HepG2 (cell line): ENCODE data around the gene B3GNT9. TPM values are rescaled to one million over a fixed set of nuclear protein-coding genes. Genes with fewer than 3 reads are reported as not detected.
A peak's percentile ranks its signal among the peaks of the same experiment; 100 is the strongest.

Source experiments
- BHLHE40 ChIP-seq: IDR thresholded peaks from 2 replicates; pipeline ENCODE4 v1.6.1; 2011; ENCODE audit warnings: low read length, improper control_type of control experiment
- CBX5 ChIP-seq: sonication (generic); formaldehyde crosslinking; IDR thresholded peaks from 2 replicates; pipeline ENCODE4 v1.4.0; 2020; ENCODE audit warnings: missing genetic modification reagents, borderline replicate concordance
- EZH2 ChIP-seq: conservative IDR thresholded peaks from 2 replicates; pipeline ENCODE4 v1.6.1; 2012; ENCODE audit warnings: mild to moderate bottlenecking, low read depth, low read length, moderate library complexity
- IRF1 ChIP-seq: sonication (generic); formaldehyde crosslinking; IDR thresholded peaks from 2 replicates; pipeline ENCODE4 v1.4.0; 2020; ENCODE audit warnings: low read depth, mild to moderate bottlenecking, missing genetic modification reagents
- IRX3 ChIP-seq: sonication (generic); formaldehyde crosslinking; IDR thresholded peaks from 2 replicates; pipeline ENCODE4 v1.8.1; 2023; ENCODE audit warnings: mild to moderate bottlenecking, low read depth, missing genetic modification reagents, borderline replicate concordance
- KDM1A ChIP-seq: IDR thresholded peaks from 2 replicates; pipeline ENCODE4 v1.6.1; 2016; ENCODE audit warnings: missing compliant biosample characterization
- KMT2B ChIP-seq: IDR thresholded peaks from 2 replicates; pipeline ENCODE4 v1.6.1; 2016; ENCODE audit warnings: missing genetic modification reagents, missing compliant biosample characterization
- MAX ChIP-seq: IDR thresholded peaks from 2 replicates; pipeline ENCODE4 v1.6.1; 2012; ENCODE audit warnings: inconsistent platforms
- MBNL3 ChIP-seq: fragments of 250-450 bp; sonication (Bioruptor Pico); conservative IDR thresholded peaks from 2 replicates; pipeline ENCODE4 v1.8.0; 2022; ENCODE audit warnings: mild to moderate bottlenecking, inconsistent platforms
- NFYB ChIP-seq: sonication (generic); formaldehyde crosslinking; IDR thresholded peaks from 2 replicates; pipeline ENCODE4 v1.4.0; 2020; ENCODE audit warnings: missing genetic modification reagents
- NKX3-1 ChIP-seq: sonication (generic); formaldehyde crosslinking; IDR thresholded peaks from 2 replicates; pipeline ENCODE4 v1.5.0; 2020; ENCODE audit warnings: missing genetic modification reagents
- NR1H2 ChIP-seq: sonication (generic); formaldehyde crosslinking; IDR thresholded peaks from 2 replicates; pipeline ENCODE4 v1.8.1; 2022; ENCODE audit warnings: low read depth, missing genetic modification reagents, borderline replicate concordance
- PAF1 ChIP-seq: IDR thresholded peaks from 2 replicates; pipeline ENCODE4 v1.6.1; 2016; ENCODE audit warnings: missing genetic modification reagents, missing compliant biosample characterization
- PHF21A ChIP-seq: sonication (generic); formaldehyde crosslinking; IDR thresholded peaks from 2 replicates; pipeline ENCODE4 v1.5.0; 2020; ENCODE audit warnings: mild to moderate bottlenecking, missing genetic modification reagents
- PHF5A ChIP-seq: IDR thresholded peaks from one replicate; pipeline ENCODE4 v1.6.1; 2018; ENCODE audit warnings: low read depth, missing genetic modification reagents; ENCODE audit not compliant: unreplicated experiment
- RARA ChIP-seq: IDR thresholded peaks from 2 replicates; pipeline ENCODE4 v1.6.1; 2016; ENCODE audit warnings: missing genetic modification reagents, missing compliant biosample characterization
- RELA ChIP-seq: sonication (generic); formaldehyde crosslinking; IDR thresholded peaks from 2 replicates; pipeline ENCODE4 v1.4.0; 2020; ENCODE audit warnings: missing genetic modification reagents
- RORA ChIP-seq: sonication (generic); formaldehyde crosslinking; IDR thresholded peaks from 2 replicates; pipeline ENCODE4 v1.5.0; 2020; ENCODE audit warnings: mild to moderate bottlenecking, missing genetic modification reagents, moderate library complexity
- SOX13 ChIP-seq, 3 experiments: fragments of 450-650 bp in 1 of 3; sonication (generic) in 1 of 3; formaldehyde crosslinking in 1 of 3; IDR thresholded peaks in 2 of 3; conservative IDR thresholded peaks in 1 of 3; 2 replicates each; pipeline versions ENCODE4 v1.5.0 to v1.6.1; 2016 to 2020; ENCODE audit warnings: antibody characterized with exemption in 1 of 3, mild to moderate bottlenecking in 1 of 3, missing compliant biosample characterization in 1 of 3, missing genetic modification reagents in 1 of 3, moderate library complexity in 1 of 3
- THYN1 ChIP-seq: sonication (generic); formaldehyde crosslinking; IDR thresholded peaks from 2 replicates; pipeline ENCODE4 v1.8.1; 2023; ENCODE audit warnings: low read depth, mild to moderate bottlenecking, moderate library complexity, missing genetic modification reagents, borderline replicate concordance
- TRIM22 ChIP-seq: fragments of 450-650 bp; IDR thresholded peaks from 2 replicates; pipeline ENCODE4 v1.6.1; 2017
- ZBTB20 ChIP-seq: sonication (generic); formaldehyde crosslinking; IDR thresholded peaks from 2 replicates; pipeline ENCODE4 v1.8.1; 2023; ENCODE audit warnings: missing genetic modification reagents, low read depth, mild to moderate bottlenecking, borderline replicate concordance
- ZNF143 ChIP-seq: sonication (generic); formaldehyde crosslinking; IDR thresholded peaks from 2 replicates; pipeline ENCODE4 v1.4.0; 2020; ENCODE audit warnings: missing genetic modification reagents
- ZNF230 ChIP-seq: sonication (generic); formaldehyde crosslinking; IDR thresholded peaks from 2 replicates; pipeline ENCODE4 v1.4.0; 2020; ENCODE audit warnings: mild to moderate bottlenecking, missing genetic modification reagents
- ZNF431 ChIP-seq: sonication (generic); formaldehyde crosslinking; IDR thresholded peaks from 2 replicates; pipeline ENCODE4 v1.9.0; 2022; ENCODE audit warnings: missing genetic modification reagents, low read depth, mild to moderate bottlenecking, borderline replicate concordance
- ZNF446 ChIP-seq: sonication (generic); formaldehyde crosslinking; IDR thresholded peaks from 2 replicates; pipeline ENCODE4 v1.5.0; 2020; ENCODE audit warnings: mild to moderate bottlenecking, missing genetic modification reagents
- ZNF510 ChIP-seq: sonication (generic); formaldehyde crosslinking; IDR thresholded peaks from 2 replicates; pipeline ENCODE4 v1.4.0; 2020; ENCODE audit warnings: low read depth, mild to moderate bottlenecking, missing genetic modification reagents
- polyA plus RNA-seq, 8 experiments: library from polyadenylated mRNA; depleted of rRNA in 3 of 8; stranded (reverse) in 7 of 8; unstranded in 1 of 8; fragments of >200 nt; fragmentation: Illumina TruSeq in 4 of 8; extraction: Trizol in 4 of 8; gene quantifications; 2 replicates each; pipeline versions ENCODE4 v1.2.1 to v1.2.3, GENCODE V29; 2011 to 2016; ENCODE audit warnings: low read depth in 4 of 8, missing spikeins in 1 of 8, mixed read lengths in 1 of 8; ENCODE audit not compliant: insufficient read depth in 1 of 8
- total RNA-seq, 5 experiments: library from RNA; depleted of rRNA; stranded (reverse); fragments of >200 nt; fragmentation: Illumina TruSeq; extraction: Trizol; gene quantifications; 2 replicates each; pipeline ENCODE4 v1.2.3, GENCODE V29; 2016; ENCODE audit warnings: low read depth in 1 of 5

Gene B3GNT9
- total and polyA plus RNA-seq, 2 of the 13 experiments (the other 11 are each of a cell fraction or from before 2014, with no cell fraction given), result 1.5 to 3.1 TPM

GRCh38 chr16:67109407-67110135, 41.2 kb downstream of the B3GNT9 start, which contains the start of gene PHAF1 (continued):
- TF ChIP-seq PAF1 (CRISPR knock-in tag) (peak; percentile 57; the same call in 1 of the 2 replicates), ZBTB20 (CRISPR knock-in tag) (peak; percentile 55; the same call in 1 of the 2 replicates), NFYB (no peak), IRF1 (CRISPR knock-in tag) (no peak; the same call in 1 of the 2 replicates), IRX3 (CRISPR knock-in tag) (no peak; the same call in 1 of the 2 replicates), ZNF143 (CRISPR knock-in tag) (peak; percentile 56), RORA (CRISPR knock-in tag) (no peak), PHF21A (peak; percentile 75; the same call in 1 of the 2 replicates), KDM1A (CRISPR knock-in tag) (no peak), KMT2B (CRISPR knock-in tag) (peak; percentile 79), ZNF431 (CRISPR knock-in tag) (peak; percentile 85), RARA (CRISPR knock-in tag) (peak; percentile 80), BHLHE40 (peak; percentile 78), THYN1 (CRISPR knock-in tag) (no peak), MAX (peak; percentile 85), NKX3-1 (CRISPR knock-in tag) (peak; percentile 75; the same call in 1 of the 2 replicates), RELA (CRISPR knock-in tag) (peak; percentile 89; the same call in 1 of the 2 replicates), ZNF446 (no peak), NR1H2 (CRISPR knock-in tag) (no peak; the same call in 1 of the 2 replicates), CBX5 (CRISPR knock-in tag) (peak; percentile 76; the same call in 1 of the 2 replicates), TRIM22 (no peak), SOX13 (IDR thresholded peaks at IDR 0.05) (0 out of 2 replicates have a peak, but pooled peaks have one; percentile 27), SOX13 (CRISPR knock-in tag; conservative IDR thresholded peaks at IDR 0.05 in 1 of 2, IDR thresholded peaks at IDR 0.05 in 1 of 2) (peak in 1 of 2 experiments; percentile 40; a peak in 1 of 4 replicates), ZNF510 (CRISPR knock-in tag) (no peak), ZNF230 (CRISPR knock-in tag) (no peak; the same call in 1 of the 2 replicates), PHF5A (no peak), EZH2 (no peak), MBNL3 (CRISPR knock-in tag) (no peak)
